HG03521 (cell line): ENCODE results near the gene MMP3.

Experiments
- ATAC-seq: cut with Tn5 transposase; IDR thresholded peaks from one replicate; pipeline ENCODE4 v1.9.1; 2021; ENCODE audit warnings: mild to moderate bottlenecking, moderate library complexity; ENCODE audit not compliant: unreplicated experiment

MMP3 gene

GRCh38 chr11:102792604-102793003, 50.8 kb downstream of the MMP3 start:
- no peak for ATAC-seq

DNA sequence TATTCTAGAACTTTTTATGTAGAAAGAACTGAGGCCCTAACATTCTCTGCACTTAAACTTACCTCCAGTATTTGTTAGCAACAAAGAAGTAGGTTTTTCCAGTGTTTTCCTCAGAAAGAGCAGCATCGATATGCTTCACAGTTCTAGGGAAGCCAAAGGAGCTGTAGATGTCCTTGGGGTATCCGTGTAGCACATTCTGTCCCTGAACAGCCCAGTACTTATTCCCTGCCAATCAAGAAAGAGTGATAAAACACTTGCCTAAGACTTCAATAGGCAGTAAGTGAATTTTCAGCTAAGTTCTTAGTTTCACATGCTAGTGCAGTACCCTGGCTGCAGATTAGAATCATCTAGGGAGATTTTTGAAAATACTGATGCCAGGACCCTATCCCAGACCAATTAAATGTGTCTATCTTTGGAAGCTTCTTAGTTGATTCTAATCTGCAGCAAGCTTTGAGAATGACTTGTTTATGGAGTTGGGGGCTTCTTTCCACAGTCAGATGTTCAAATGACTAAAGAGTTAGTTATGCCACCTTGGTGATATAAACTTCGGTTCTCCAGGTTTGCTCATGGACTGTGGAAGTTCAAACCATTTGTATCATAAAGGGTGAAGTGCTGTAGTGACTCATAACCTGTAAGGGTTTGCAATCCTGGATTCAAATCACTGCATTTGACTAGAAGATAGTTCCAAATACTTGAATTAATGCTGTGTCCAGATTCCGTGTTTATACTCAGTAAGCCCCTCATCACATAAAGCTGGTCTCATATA, 52.0 kb downstream of the MMP3 start:
- no peak for ATAC-seq

GRCh38 chr11:102788334-102788995, 54.9 kb downstream of the MMP3 start:
- ATAC-seq = no peak
